GM19438 (cell line): ENCODE data around the gene TRAM2.
A peak's percentile ranks its signal among the peaks of the same experiment; 100 is the strongest.

Source experiments
- ATAC-seq: cut with Tn5 transposase; IDR thresholded peaks from one replicate; pipeline ENCODE4 v1.9.1; 2021; ENCODE audit warnings: low read depth; ENCODE audit not compliant: unreplicated experiment

The TRAM2 gene

DNA sequence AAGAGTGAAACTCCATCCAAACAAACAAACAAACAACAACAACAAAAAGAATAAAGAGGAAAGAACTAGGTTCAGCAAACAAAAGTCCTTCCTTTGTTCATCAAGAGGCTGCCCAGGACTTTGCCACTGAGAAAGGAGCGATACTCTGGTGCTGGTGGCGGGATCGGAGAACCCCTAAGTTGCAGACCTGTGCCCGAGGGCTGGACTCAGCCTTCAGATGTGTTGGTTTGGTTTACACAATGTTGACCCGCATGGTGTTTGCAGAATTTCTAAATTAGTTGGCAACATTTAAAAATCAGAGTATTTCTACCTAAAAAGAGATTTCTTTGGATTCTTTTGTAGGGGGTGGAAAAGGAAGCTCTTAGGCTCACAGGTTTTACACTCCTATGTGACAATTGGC, 42.5 kb downstream of the TRAM2 start:
- ATAC-seq, result no peak

DNA sequence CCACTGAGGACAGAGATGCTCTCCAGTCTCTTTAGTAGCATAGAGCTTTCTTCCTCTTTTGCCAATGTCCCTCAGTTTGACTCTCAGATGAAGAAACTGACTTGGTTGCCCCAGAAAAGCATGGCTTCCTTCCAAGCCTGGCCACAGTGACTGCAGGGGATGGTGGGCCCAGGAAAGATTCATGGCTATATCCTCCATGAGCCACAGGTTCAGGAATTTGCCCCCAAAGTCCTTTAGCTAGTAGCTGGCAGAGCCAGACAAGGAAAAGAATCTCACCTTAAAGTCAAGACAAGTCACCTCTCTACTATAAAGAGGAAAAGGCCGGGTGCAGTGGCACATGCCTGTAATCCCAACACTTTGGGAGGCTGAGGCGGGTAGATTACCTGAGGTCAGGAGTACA, 43.4 kb downstream of the TRAM2 start:
- no peak for ATAC-seq

DNA sequence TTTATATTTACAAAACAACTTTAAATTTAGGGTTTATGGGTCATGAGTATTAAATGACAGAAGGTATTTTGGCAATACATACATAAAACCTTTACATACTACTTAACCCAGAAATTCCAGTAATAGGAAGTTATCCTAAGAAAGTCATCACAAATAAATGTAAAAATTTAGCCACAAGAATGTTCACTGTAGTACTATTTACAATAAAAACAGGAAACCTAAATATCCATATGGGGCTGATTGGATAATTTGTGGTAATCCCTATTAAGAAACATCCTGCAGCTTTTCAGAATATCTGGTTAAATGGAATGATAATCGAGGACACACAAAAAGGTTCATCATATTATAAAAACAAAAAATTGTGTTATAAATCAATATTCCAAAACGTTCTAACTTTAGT, 44.4 kb downstream of the TRAM2 start:
- no peak for ATAC-seq

DNA sequence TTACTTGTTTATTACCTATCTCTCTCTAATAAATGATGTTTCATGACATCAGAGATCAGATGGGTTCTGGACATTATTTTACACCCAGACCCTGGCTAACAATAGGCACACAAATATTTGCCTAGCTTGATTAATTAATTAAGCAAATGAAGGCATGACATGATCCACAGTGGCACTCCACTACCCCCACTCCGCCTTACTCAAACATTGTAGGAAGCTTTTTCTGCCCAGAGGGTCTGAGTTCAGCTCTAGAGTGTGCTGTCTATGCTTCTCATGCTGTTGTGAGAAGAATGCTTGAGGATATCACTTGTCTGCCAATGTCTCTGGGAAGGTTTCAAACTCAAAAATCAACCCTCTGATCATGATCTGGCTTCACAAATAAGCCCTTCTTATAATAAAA, 45.0 kb downstream of the TRAM2 start:
- no peak for ATAC-seq

DNA sequence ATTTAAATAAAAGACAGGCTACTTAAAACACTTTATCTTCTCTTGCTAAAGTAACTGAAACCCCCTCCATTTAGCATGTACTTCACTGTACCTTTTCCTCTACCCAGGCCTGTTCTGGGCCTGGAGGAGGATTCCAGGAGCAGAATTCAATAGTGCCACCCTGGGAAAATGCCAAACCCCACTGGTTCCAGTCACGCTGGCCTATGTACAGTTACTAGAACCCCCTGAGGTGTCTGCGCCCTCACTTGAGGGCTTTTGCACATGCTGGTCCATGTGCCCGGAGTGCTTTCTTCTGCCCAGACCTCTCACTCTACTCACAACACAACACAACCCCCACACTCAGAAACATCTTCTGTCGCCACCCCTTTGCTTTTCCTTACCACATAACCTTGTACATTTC, 45.5 kb downstream of the TRAM2 start:
- ATAC-seq, result no peak

DNA sequence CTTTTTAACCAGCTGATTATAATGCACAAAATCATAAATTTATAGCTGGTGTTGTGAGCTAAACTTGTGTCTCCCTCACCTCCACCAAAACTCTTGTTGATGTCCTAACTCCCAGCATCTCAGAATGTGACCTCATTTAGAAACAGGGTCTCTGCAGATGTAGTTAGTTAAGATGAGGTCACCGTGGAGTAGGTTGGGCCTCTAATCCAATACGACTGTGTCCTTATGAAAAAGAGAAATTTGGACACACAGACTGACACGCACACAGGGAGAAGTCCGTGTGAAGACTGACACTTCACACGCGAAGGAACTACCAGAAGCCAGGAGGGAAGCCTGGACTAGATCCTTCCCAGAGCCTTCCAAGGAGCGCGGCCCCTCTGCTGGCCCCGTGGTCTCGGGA, 46.5 kb downstream of the TRAM2 start:
- no peak for ATAC-seq

DNA sequence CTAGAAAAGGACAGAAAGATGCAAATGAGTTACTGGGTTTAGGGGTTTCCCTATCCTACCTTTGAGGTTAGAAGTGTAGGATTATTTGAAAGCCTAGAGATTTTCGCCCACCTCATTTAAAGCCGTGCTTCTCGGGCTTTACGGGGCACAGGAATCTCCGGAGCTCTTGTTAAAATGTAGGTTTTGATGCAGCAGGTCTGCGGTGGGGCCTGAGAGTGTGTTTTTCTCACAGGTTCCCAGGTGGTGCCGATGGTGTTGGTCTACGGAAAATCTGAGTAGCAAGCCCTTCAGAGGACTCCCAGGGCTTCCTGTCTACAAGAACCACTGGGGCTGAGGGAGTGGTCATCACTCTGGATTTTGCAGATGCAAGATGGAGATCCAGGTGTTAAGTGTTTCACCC, 47.5 kb downstream of the TRAM2 start:
- ATAC-seq, result peak; percentile 44

DNA sequence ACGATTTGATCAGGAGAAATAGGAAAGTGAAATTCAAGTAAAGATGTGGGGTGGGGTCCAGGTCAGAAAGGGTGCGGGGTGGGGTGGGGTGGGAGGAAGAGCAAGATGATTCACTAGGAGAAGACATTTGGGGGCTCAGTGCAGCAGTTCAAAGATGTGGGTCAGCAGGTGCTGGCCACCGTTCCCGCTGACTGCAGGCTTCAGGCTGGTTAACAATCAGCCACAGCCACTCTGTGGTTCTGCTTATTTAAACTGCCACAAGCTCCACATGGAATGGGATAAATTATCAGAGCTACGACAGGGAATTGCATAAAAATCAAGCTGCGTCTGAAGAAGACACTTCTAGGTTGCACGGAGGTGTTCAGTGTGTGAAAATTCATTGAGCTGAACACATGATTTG, 49.4 kb downstream of the TRAM2 start:
- no peak for ATAC-seq

DNA sequence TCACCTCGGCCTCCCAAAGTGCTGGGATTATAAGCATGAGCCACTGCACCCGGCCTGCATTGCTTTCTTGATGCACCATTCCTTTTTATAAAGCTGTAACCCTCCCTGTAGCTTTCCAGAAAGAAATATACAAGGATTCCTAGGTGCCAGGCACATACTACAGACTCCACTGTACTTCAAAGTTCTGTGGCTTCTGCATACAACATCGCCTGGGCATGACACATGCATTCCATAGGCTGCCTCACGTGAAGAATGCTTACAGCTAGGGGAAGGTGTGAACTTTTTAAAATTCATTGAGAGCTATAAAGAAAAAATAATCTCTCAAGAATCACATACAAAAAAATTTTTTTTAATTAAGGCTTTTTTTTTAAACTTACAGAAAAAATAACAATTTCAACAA, 50.2 kb downstream of the TRAM2 start:
- no peak for ATAC-seq

DNA sequence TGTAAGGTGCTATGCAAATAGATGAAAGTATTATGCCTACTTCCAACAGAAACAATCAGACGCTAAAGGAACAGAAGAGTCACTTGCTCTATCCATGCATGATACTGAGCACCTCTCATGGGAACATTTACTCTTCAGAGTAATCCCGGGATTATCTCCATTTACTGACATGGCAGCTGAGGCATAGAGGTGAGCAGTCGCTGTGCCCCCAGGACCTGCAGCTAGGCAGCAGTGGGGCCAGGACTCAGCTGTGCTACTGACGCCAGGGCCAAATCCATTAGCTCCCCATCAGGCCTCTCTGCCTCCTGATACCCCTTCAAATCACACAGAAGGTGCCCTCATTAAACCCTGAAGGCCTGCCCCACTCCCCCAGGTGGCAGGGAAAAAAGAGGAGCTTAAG, 51.9 kb downstream of the TRAM2 start:
- no peak for ATAC-seq

DNA sequence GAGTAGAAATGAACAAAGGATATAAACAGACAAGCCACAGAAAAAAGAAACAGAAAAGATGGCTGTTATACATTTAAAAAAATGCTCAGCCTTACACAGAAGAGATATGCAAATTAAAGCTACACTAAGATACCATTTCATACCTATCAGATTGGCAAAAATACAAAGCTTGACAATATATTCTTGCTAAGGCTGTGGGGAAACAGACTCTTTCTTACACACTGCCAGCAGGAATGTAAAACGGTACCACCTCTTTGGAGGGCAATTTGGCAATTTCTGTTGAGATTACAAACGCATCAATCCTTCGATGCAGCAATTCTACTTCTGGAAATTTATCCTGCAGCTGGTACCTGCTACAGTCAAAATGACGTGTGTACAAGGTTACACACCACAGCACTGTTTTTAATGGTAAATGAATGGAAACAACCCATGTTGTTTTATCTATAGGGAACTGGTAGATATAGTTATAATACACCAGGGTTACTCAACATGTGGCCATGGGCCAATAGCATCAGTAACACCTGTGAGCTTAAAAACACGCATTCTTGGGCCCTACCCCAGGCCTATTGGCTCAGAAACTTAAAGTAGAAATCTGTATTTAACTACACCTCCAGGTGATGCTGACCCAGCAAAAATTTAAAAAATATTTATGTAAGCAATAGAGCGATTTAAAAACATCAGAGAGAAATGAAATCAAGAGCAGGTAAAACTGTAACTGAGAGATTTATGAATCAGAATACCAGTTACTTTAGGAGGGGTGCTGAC, 53.3 kb downstream of the TRAM2 start:
- no peak for ATAC-seq

DNA sequence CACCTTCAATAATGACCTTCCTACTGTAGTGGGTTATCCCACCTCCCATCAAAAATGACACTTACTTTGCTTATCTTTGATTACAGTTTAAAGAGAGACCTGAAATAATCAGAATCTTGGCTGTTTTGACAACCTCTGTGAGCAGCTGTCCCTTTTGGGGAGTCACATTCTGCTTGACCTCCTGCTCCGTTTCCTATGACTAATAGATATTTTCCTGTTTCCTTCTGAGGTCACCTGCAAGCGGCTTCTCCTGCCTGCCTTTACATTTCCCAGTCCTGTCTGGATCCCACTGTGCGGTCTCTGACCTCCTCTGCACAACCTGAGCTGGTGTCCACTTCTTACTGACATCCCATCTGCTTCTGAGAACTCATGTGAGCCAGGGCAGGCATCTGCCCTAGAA, 54.2 kb downstream of the TRAM2 start:
- ATAC-seq, result no peak

DNA sequence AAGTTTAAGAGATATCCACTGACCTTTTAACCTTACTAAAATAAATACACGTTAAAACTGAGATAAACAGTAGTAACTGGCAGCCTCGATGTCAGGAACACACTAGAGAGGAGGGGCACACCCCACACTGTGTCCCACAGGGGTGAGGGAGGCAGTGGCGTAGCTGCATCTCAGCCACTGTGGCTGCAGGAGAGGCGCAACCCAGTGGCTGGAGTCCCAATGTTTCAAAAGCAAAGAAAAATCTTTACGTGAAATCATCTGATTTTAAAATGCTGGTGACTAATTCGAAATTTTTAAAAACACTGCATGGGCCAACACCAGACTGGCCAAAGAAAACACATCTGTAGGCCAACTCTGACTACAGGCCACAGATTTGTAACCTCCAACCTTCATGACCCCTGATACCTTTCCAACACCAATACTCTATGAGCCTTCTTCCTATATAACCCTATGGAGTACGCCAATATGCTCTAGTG, 54.7 kb downstream of the TRAM2 start:
- no peak for ATAC-seq

DNA sequence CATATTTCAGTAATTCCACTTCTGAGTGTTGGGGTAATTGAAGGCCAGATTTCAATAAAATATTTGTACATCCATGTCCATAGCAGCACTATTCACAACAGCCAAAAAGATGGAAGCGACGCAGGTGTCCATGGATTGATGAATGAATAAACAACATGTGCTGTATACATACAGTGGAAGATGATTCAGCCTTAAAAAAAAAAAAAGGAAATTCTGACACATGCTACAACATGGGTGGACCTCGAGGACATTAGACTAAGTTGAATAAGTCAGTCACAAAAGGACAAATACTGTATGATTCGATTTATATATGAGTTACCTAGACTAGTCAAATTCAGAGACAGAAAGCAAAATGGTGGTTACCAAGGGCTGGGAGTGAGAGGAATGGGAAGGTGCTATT, 57.2 kb downstream of the TRAM2 start:
- ATAC-seq, result no peak

DNA sequence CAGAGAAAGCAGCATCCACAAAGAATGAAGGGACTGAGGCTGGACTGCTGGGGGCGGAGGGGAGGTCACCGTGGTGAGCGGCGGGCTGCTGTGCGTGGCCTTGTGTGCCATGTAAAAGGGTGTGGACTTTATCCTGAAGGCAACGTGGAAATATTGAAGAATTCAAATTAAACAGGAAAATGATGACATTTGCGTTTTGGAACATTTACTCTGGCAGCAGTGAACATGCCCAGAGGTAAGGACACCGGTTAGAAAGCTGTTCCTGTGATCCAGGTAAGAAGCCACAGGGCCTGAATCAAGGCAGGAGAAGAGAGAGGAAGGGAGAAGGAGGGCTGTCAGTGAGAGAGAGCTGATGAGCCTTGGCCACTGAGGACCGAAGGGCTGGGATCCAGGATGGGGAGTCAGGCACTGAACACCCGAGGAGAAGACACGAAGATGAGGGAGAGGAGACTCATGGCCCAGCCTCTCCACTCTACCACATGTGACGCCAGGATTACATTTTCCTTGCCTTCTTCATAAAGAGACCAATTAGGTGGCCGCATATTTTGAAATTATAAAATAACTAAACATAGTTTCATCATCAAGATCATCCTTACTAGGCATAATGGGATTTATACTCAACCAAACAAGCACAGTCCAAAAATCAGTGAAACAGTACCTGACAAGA, 58.4 kb downstream of the TRAM2 start:
- no peak for ATAC-seq

DNA sequence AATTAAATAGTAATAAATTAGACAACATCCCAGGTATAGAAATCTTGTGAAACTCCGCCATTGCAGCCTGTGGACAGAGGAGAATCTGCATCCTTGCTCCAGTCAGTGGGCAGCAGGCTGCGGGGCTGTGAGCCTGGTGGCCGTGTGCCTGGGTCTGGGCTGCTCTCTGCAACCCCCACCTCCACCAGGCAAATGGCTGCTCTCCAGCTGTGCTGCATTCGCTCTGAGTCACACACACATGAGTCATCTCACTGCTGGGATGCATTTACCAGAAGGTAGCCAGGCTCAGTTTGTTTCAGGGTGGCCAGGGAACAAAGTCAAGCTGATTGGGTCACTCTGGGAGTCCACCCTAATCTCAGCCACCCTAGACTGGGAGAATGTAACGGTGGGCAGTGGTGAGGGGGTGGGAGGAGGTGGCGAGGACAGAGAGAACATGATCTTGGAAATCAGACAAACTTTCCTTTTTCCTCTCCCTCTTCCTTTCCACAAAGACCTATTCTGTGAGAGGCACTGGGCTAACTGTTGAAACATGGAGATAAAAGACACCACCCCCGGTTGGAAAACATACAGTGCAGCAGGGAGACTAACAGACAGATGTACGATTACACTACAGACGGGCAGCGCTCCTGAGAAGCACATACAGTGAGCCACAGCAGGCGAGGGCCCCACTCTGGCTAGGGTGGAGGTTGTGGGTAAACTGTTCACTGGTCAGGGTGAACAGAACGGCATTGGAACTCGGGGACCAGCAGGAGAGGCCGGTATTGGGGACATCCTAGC, 59.2 kb downstream of the TRAM2 start:
- peak; percentile 60 for ATAC-seq

DNA sequence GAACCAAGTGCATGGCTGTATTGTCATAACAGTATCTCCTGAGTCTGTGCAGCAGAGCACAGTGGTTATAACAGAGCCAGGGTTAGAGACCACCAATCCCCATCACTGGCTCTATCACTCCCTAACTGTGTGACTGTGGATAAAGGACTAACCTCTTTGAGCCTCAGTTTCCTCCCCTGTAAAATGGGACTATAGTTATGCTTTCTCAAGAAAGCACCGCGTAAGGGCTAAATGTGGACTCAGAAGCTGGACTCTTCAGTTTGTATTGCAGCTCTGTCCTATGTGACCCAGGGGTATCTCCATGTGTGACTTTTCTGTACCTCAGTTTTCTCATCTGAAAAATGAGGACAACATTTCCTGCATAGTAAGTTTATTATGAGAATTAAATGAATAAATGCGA, 59.9 kb downstream of the TRAM2 start:
- ATAC-seq, result no peak

DNA sequence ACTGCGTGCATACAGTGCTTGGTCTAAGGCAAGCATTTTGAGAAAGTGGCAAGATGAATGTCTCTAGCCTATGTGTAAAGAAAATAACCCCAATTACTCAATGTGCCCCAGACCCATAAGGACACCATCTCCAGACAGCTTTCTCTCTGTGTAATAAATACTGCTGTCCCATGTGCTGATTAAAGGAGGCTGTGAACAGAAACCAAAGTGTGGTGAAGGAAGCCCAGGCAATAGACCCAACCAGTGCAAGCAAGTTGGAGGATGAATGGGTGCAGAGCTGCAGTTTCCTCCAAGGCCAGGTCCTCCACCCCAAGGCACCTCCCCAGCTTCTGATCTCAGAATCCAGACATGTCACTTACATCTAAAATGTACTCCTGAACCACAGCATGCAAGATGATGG, 60.6 kb downstream of the TRAM2 start:
- ATAC-seq, result no peak

DNA sequence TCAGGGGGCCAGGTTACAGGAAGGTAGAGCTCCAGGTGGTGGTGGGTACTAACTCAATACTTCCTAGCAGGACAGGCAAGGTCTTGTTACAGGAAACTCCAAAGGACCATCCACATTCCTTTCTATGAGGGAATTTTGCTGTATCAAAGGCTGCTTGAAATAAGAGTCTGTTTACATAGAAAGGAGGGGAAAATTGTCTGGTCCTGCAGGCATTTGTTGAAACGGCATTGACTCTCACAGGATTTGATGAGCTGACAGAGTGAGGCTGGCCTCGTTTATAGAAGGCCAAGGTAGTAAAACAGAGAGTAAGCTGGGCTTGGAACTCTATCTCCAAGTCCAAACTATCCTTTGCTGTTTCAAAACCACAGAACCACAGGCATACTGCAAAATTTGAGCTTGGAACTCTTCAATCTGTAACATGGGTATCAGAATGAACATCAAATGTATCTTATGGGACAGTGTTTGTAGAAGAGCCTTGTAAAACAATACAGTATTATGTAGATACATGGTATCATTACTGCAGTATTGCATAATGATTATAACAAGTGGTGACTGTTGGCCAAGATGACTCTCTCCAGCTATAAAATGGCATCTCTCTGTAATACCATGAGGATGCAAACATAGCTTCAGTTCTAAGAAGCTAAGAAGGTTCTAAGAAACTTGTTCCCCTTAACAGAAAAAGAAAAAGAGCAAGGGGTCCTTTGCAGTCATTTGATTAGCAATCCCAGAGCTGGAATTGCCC, 61.5 kb downstream of the TRAM2 start:
- ATAC-seq, result no peak

DNA sequence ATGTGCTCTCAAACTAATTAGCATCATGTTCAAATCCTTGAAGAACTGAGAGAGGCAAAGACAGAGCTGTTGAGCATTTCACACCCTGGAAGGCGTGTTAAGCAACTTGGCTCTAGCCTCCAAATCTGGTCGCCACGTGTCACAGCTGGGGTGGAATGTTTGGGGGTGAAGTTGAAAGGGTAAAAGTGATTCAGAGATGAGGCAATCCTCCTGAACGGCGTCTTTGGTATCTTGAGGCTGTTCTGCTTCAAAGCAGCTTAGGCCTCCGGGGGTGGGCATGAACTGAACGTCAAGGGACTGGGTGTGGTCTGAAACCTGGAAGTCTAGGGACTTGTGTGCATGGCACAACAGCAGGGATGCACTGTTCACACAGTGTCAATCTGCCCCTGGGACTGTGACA, 62.3 kb downstream of the TRAM2 start:
- no peak for ATAC-seq

DNA sequence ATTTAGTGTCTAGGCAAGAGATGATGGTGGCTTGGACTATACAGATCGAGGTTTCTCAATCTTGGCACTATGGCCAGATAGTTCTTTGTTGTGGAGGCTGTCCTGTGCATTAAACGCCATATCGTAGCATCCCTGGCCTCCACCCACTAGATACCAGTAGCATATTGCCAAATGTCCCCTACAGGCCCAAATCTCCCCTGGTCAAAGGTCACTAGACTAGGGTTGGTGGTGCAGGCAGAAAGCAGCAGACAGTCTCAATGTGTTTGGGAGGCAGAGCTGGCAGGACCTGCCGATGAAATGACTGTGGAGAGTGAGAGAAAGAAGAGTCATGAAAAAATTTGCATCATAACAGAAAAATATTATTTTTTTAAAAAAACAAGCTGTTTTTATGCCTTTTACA, 63.0 kb downstream of the TRAM2 start:
- no peak for ATAC-seq
